ENCODE measurements around the gene AMHR2.

Gene AMHR2

DNA sequence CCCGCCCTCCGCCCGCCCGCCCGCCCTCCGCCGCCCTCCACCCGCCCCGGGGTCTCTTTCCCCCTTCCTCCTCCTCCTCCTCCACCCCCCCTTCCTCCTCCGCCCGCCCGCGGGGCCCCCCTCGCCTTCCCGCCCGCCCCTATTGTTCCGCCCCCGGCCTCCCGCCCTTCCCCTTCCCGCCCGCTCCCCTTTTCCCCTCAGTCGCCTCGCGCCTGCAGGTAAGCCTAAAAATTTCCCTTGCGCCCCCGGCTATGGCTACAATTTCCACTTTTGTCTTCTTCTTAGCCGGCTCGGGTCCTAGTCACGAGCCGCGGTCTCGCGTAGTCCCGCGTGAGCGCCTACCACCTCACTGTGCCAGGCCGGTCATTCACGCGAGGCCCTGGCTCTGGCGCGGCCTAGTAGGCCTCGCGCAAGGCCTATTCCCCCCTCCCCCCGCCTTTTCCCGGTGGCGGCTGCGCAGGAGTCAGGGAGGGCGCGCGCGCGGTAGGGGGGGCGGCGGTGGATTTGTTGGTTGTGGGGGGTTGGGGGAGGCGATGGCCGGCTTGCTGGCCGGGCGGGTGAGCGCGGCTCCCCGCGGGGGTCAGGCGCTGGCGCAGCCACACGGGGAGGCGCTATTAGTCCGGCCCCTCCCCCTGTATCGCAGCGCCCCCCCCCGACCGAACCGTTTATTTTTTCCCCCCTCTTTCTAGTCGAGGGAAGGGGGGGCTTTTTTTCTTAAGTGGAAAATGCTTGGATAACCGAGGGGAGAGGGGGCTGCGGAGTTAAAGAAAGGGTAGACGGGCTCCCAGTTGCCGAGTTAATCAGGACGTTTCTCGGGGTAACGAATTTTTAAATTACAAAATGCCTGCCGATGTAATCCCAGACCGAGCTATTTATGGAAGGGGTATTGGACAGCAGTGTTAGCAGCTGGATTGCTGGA, 28.8 kb downstream of the AMHR2 start:
- DNase-seq (ENCODE audit: low read depth in 3 of 3, low spot score in 1 of 3): peak; percentile 53 to 66 (median 62)

DNA sequence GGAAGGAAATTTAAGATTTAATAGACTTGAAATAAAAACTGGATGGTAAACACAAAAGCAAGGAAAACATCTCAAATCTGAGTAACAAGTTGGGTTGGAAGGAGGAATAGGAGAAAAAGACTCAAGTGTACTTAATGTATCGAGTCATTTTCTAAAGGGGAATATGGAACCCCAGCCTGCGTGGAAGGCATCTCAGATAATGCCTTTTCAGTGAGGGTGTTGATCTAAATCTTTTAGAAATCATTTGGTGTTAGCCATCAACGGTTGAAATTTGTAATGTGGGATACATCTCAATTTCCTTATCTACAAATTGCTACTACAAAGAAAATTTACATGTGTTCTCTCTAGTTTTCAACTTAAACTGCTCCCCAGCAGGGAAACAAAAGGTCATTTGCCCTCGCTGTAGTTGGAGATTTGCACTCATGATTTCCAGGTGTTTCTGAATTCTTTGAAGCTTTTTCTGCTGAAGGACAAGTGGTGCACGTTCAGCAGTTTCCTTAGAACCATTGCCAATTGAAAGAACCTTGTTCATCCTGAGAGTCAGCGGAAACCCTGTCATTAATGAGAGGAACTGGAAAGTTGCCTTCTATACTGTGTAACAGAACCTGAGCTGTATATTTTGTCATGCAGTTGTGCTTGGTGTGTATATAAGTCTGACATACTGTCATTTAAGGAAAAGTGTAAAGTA, 30.4 kb downstream of the AMHR2 start:
- DNase-seq (ENCODE audit: low read depth in 3 of 3, low spot score in 1 of 3): no peak

DNA sequence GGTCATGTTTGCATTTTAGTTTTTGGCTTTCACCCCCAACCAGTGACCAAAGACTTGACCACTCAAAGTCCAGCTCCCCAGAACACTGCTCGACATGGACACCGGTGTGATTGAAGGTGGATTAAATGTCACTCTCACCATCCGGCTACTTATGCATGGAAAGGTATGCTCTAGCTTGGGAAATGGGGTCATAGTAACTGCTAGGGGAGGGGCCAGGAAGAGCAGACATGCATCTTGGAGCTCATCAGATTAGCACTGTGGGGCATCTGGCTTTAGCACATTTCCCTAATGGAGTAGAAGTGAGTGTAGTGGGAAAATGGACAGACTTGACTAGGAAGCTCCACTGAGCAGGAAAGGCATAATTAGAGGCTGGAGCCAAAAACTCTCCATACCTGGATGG, 31.1 kb downstream of the AMHR2 start:
- DNase-seq (ENCODE audit: low read depth in 3 of 3, low spot score in 1 of 3): no peak

DNA sequence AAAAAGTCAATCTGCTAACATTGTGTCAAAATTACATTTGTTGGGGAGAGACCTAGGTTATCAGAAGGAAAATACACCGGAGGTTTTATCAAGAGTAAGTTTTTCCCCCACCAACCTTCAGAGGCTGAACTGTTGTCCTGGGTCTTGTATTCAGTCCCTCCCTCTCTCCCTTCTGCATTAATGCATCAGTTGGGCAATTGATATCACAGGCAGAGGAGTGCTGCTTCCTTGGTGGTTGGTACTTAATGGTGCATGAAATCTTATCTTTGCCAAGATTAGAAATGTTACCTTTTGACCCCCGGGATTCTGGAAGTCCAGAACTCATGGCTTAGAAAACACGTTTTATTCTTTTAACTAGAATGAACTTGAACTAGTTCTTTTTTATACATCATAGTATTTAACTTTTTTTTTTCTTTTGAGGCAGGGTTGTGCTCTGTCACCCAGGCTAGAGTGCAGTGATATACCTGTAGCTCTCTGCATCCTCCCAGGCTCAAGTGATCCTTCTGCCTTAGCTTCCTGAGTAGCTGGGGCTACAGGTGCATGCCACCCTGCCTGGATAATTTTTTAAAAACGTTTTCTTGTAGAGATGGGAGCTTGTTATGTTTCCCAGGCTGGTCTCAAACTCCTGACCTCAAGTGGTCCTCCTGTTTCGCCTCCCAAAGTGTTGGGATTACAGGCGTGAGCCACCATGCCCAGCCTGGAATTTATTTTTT, 33.2 kb downstream of the AMHR2 start:
- DNase-seq (ENCODE audit: low read depth in 3 of 3, low spot score in 1 of 3): no peak

DNA sequence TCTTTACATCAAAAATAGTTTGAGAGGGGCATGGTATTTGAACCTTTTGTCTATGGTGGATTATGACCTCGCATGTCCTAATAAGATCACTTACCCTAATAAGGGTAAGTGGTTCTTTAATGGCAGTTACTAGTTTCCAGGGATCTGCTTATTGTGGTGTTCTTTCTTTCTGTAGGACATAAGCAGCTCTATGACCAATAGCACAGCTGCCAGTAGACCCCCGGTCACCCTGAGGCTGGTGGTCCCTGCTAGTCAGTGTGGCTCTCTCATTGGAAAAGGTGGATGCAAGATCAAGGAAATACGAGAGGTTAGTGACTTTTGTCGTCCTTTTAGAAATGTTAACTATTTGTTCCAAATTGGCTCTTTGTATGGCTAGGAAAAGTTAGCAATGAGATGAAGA, 35.4 kb downstream of the AMHR2 start:
- DNase-seq (ENCODE audit: low read depth in 3 of 3, low spot score in 1 of 3): no peak

DNA sequence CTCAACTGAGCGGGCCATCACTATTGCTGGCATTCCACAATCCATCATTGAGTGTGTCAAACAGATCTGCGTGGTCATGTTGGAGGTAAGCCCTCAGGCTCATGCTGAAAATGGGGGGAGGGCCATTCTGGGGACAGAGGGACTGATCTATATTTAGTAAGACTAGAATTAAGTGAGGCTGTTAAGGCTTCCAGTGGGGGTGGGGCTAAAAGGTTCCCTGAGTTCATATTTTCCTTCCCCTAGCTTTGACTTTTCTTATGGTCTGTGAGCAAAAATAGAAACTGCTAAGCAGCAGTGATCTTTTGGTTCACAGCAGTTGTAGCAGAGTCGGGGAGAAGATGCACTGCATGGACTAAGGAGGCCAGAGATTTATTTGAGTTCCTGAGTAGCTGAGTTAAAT, 37.4 kb downstream of the AMHR2 start:
- DNase-seq (ENCODE audit: low read depth in 3 of 3, low spot score in 1 of 3): no peak

DNA sequence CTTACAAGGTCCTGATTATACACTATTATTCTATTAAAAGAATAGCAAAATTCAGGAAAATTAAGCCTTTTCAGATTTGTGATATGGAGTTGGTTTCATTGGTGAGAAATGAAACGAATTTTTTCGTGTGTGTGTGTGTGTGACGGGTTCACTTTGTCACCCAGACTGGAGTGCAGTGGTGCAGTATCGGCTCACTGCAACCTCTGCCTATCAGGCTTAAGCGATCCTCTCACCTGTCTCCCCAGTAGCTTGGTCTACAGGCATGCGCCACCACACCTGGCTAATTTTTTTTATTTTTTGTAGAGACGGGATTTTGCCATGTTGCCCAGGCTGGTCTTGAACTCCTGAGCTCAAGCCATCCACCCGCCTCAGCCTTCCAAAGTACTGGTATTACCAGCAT, 37.9 kb downstream of the AMHR2 start:
- no peak for DNase-seq (ENCODE audit: low read depth in 3 of 3, low spot score in 1 of 3)

DNA sequence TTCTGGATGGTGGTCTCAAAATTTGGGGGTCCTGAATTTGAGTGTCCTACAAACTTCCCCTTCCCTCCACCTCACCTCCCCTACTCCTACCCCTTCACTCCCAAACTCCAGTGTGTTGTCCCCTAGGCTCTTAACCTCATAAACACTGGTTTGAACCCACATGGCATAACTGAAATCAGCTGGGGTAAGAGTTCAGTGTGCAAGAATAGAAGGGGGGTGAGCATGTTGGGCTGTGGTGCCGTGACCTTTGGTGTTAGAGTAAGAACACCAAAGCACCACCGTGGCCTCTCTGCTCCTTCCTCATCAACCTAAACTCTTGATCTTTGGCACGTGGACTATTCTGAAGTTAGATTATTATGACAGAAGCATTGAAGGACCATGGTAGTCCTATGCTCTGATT, 39.3 kb downstream of the AMHR2 start:
- DNase-seq (ENCODE audit: low read depth in 3 of 3, low spot score in 1 of 3): no peak

DNA sequence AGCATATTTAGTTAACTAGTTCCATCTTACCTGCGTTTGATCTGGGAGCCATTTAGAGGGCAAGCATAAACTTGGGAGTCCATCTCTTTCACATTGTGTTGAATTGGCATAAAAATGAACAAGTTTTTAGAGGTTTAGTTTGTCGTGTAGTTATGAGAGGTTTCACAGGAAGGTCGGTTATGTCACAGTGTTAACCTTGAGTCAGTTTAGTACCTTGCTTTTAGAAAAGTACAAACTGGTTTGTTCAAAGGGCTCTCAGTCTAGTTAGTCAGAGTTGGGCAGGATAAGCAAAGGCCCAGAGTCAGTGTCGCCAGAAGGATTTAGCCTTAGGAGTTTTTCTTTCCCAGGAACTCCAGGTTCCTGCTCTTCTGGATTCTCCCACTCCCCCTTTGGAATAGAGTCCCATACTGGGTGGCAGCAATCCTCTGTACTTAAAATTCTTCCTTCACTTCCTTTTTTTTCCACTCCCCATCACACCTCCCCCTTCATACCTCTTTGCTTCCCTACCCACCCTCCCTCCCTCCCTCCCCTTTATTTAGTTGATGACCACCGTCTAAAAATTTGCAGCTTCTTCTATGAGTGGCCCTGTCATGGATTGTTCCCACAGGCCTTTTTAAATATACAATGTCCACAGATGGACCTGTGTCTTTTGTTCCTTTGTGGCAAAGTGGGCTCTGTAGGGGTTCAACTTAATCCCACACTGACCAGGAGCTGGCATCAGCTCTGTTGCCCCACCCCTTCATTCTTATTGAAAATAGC, 40.3 kb downstream of the AMHR2 start:
- no peak for DNase-seq (ENCODE audit: low read depth in 3 of 3, low spot score in 1 of 3)

DNA sequence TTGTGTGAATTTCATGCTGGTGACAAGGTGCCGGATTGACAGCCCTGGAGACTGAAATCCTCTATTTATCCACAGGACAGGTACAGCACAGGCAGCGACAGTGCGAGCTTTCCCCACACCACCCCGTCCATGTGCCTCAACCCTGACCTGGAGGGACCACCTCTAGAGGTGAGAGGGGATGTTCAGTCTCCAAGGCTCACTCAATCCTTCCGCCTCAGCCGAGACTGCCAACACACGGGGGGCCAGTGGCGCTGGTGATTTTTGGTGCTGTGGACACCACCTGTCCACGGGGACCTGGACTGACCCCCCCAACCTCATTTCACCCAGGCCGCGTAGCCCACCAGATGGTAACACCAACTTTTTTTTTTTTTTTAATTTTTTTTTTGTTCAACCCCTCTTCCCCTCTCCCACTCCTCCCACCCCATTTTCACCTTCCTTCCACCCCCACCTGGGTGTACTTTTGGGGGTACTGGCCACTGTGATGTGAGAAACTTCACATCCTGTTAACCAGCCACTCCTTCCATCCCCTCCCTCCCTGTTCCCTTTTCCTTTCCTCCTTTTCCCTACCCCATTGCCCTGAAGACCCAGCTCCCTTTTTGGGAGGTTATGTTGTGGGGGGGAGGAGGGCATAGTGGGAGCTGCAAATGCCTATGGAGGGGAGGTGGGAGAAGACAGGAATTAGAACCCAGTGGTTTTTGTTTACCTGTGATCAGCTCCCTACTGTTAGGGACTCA, 41.2 kb downstream of the AMHR2 start:
- DNase-seq (ENCODE audit: low read depth in 3 of 3, low spot score in 1 of 3): no peak

DNA sequence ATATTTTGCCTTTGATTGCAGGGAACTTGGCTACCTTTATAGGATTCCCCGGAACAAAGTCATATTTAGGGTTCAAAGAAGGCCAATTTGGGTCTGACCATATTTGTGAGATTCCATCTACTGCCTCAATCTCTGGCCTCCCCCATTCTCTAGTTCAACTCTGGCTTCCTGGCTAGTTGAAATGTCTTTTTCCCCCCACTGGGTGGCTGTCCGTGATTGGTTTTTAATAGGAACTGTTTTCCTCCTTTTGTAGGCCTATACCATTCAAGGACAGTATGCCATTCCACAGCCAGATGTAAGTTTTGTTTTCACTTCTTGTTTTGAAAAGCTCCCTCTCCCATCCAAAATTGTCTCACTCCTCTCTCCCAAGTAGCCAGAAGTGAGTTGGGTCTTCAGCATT, 42.0 kb downstream of the AMHR2 start:
- no peak for DNase-seq (ENCODE audit: low read depth in 3 of 3, low spot score in 1 of 3)

DNA sequence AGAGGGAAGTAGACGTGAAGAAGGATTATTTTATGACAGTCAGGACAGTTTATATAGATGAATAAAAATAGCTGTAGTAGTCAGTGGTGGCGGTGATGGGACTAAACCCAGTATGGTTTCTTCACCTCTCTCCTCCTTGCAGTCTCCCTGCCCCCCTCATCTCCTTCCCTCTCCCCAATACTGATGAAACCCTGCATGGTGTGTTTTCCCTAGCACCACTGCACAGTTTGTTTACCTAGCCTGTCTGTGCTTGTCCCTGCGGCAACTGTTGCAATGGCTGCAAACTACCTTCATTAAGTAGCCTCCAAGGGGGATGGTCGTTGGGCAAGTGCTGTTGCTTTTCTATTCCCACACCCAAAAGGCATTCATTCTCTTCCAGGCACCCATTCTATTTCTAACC, 43.0 kb downstream of the AMHR2 start:
- no peak for DNase-seq (ENCODE audit: low read depth in 3 of 3, low spot score in 1 of 3)

DNA sequence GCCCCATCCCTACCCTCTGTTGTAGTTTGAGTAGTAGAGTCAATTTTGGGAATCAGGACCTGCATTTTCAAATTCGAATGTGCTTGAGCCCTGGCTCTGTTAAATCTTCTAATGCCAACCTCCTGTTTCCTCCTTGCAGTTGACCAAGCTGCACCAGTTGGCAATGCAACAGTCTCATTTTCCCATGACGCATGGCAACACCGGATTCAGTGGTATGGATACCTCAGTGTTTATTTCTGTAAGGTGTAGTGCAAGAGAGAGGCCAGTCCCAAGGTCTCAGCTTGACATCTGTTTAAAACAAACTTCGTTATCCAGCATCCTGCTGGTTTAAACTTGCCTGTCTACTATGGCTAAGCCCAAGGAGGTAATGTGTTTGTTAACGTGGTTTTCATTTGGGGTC, 43.4 kb downstream of the AMHR2 start:
- no peak for DNase-seq (ENCODE audit: low read depth in 3 of 3, low spot score in 1 of 3)

DNA sequence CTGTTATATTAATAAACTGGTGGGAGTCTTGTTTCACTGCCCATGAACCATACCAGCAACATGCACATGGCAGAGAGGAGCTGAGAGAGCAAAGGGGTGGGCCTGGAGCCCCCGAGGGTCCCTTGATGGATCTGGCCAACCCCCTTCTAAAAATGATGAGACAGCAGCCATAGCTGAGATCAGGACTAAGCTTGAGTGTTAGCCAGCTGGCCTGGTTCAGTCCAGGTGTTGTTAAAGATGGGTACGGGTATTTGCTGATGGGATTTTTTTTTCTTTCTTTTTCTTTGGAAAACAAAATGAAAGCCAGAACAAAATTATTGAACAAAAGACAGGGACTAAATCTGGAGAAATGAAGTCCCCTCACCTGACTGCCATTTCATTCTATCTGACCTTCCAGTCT, 44.2 kb downstream of the AMHR2 start:
- no peak for DNase-seq (ENCODE audit: low read depth in 3 of 3, low spot score in 1 of 3)

DNA sequence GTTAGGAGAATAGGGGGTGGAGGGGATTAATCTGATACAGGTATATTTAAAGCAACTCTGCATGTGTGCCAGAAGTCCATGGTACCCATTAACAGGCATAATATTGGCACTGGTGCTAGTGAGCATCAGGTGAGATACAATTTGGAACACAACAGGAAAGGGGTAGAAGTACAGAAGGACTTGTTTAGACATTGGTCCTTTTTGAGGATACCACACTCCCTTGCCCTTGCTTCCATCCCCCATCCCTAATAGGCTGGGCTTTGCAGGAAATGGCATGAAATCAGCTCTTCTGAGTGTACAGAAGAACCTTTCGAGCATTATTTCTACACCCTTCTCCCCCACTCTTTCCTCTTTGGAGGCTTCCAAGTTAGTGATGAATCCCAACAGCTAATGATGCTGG, 44.6 kb downstream of the AMHR2 start:
- no peak for DNase-seq (ENCODE audit: low read depth in 3 of 3, low spot score in 1 of 3)

DNA sequence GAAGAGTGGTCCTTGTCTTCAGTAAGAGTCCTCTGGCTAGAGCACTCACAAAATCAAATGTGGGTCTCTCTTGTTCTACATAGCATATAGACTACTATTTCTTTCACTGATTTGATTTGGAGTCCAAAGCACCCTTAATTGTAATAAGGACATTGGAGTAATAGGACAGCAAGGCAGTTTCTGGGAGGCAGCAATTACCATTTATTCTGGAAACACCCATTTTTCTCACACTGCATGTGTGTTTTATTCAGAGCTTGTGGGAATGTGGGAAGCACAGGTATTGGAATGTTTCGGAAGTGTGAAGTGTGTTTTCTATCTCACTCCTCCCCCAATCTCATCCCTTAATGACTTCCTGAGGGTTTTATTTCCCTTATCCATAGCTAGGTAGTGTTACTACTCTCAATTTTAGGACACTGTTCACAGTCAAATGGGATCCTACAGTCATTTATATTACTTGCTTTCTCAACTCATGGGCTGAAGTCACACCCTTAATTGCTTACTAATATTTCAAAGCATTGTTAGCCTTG, 48.5 kb downstream of the AMHR2 start:
- DNase-seq (ENCODE audit: low read depth in 3 of 3, low spot score in 1 of 3): no peak

DNA sequence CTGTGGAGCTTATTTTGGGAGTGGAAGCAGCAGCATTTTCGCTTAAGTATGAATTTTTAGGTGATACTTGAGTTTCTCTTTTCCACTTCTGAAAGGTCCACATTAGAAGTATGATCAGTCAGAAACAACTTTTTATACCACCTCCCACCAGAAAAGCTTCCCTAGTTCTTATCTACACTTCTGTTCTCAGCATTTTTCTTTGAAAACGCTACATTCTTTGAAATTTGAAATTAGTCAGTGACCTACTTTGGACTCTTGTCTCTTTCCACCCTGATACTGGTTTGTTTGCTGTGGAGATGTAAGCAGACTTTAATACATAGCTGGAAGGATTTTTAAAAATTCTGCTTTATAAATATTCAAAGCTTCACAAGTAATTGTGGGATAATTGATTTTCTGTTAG, 50.4 kb downstream of the AMHR2 start:
- no peak for DNase-seq (ENCODE audit: low read depth in 3 of 3, low spot score in 1 of 3)

DNA sequence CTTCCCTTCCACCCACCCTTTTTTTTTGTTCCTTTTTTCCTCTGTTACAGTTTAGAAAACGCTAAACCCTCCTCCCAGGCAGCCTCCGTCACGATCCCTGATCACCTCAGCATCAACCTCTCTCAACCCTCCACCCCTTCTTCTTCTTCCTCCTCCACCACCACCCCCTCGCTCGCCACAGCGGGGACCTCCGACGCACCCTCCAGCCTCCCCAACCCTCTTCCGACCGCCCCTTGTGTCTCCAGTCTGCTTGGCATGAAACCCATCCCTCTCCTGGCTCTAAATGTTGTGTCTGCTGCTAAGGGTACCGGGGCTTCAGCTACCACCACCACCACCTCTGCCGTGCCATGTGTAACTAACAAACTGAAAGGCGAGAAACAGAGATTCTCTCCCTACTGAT, 51.2 kb downstream of the AMHR2 start:
- no peak for DNase-seq (ENCODE audit: low read depth in 3 of 3, low spot score in 1 of 3)

DNA sequence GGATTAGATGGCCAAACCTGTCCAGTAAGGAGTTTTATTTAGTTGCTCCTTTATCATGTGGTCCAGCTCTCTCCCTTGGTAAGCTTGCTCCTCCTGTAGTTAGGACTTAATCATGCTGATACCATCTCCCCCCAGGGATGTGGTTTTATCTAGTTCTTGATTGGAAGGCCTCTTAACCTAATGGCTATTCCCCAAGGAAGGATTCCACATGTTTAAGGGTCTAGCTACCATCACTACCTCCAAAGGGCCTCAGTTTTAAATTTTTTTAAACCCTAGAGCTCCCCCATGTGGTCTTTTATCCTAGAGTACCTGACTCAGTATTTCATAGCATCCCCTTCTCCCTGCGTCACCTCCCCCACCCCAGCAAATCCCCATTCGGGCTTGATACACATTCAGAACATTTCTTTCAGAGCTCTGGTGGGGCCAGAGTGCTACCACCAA, 53.1 kb downstream of the AMHR2 start:
- DNase-seq (ENCODE audit: low read depth in 3 of 3, low spot score in 1 of 3): no peak

DNA sequence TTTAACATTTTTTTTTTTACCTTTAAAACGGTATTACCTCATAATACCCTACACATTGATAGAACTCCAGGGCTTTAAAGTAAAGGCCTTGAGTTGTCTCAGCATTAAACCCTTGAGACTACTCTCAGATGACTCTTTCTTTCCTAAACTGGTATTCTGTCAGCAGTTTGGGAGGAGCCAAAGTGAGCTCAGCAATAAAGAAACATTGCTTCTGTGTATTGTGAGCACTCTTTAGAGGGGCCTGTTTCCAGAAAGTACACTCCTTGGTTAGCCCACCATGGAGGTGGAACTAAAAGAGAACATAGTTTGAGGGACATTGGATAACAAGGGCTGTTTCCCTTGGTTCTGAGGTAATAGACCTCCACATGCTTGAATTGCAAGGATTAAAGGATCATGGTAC, 55.2 kb downstream of the AMHR2 start:
- no peak for DNase-seq (ENCODE audit: low read depth in 3 of 3, low spot score in 1 of 3)
